Hepatocyte (in vitro differentiated cells): ENCODE results near the gene SLC41A3. TPM values are rescaled to one million over a fixed set of nuclear protein-coding genes. Genes with fewer than 3 reads are reported as not detected.

Experiments
- DNase-seq: peaks from one replicate; pipeline ENCODE4 v3.0.0-alpha.2; 2016; ENCODE audit warnings: low spot score
- H2AFZ ChIP-seq: fragments of 200-600 bp; sonication (generic); 2 replicates; pipeline ENCODE4 v1.6.0; 2016; ENCODE audit warnings: antibody characterized with exemption, mild to moderate bottlenecking
- H3K27ac ChIP-seq: fragments of 200-600 bp; sonication (generic); 2 replicates; pipeline ENCODE4 v1.5.1; 2016; ENCODE audit warnings: mild to moderate bottlenecking
- H3K27me3 ChIP-seq: fragments of 200-600 bp; sonication (generic); 2 replicates; pipeline ENCODE4 v1.6.1; 2016
- H3K36me3 ChIP-seq: fragments of 200-600 bp; sonication (generic); replicated peaks from 2 replicates; pipeline ENCODE4 v1.5.1; 2016; ENCODE audit warnings: low read depth; ENCODE audit not compliant: insufficient read depth
- H3K4me1 ChIP-seq: fragments of 200-600 bp; sonication (generic); 2 replicates; pipeline ENCODE4 v1.5.1; 2016; ENCODE audit warnings: mild to moderate bottlenecking, moderate library complexity; ENCODE audit not compliant: insufficient read depth
- H3K4me2 ChIP-seq: fragments of 200-600 bp; sonication (generic); 2 replicates; pipeline ENCODE4 v1.6.0; 2016
- H3K4me3 ChIP-seq: fragments of 200-600 bp; sonication (generic); 2 replicates; pipeline ENCODE4 v1.5.1; 2016; ENCODE audit warnings: mild to moderate bottlenecking
- H3K79me2 ChIP-seq: fragments of 200-600 bp; sonication (generic); 2 replicates; pipeline ENCODE4 v1.6.0; 2017; ENCODE audit warnings: mild to moderate bottlenecking
- H3K9me2 ChIP-seq: fragments of 200-600 bp; sonication (generic); replicated peaks from 2 replicates; pipeline ENCODE4 v1.6.0; 2017; ENCODE audit warnings: mild to moderate bottlenecking; ENCODE audit not compliant: insufficient read depth
- H3K9me3 ChIP-seq: fragments of 200-600 bp; sonication (generic); 2 replicates; pipeline ENCODE4 v1.5.1; 2016; ENCODE audit warnings: low read depth, mild to moderate bottlenecking
- H4K20me1 ChIP-seq: fragments of 200-600 bp; sonication (generic); 2 replicates; pipeline ENCODE4 v1.6.0; 2016; ENCODE audit warnings: mild to moderate bottlenecking; ENCODE audit not compliant: insufficient read depth, poor library complexity, severe bottlenecking
- CTCF ChIP-seq: fragments of 200-600 bp; sonication (generic); IDR thresholded peaks from 2 replicates; pipeline ENCODE4 v1.5.1; 2016; ENCODE audit warnings: antibody characterized with exemption, mild to moderate bottlenecking; ENCODE audit not compliant: poor library complexity
- EZH2 ChIP-seq: fragments of 200-600 bp; sonication (generic); IDR thresholded peaks from 2 replicates; pipeline ENCODE4 v1.6.1; 2016; ENCODE audit warnings: antibody characterized with exemption, mild to moderate bottlenecking, borderline replicate concordance
- EZH2phosphoT487 ChIP-seq: fragments of 200-600 bp; sonication (generic); IDR thresholded peaks from one replicate; pipeline ENCODE4 v1.6.1; 2018; ENCODE audit warnings: antibody characterized with exemption, mild to moderate bottlenecking, low read depth, moderate library complexity; ENCODE audit not compliant: unreplicated experiment, severe bottlenecking
- WGBS: methylation state at CpG from one replicate; pipeline ENCODE4 v1.1.6; 2016; ENCODE audit warnings: low lambda C conversion rate; ENCODE audit errors: missing lambda C conversion rate; 5-methylcytosine and 5-hydroxymethylcytosine counted together
- polyA plus RNA-seq: library from polyadenylated mRNA; unstranded; fragments of >200 nt; fragmentation: Nextera tagmentation; extraction: Ambion mirVana; gene quantifications from 2 replicates; pipeline ENCODE4 v1.2.1, GENCODE V29; 2016
- total RNA-seq: library from RNA; depleted of rRNA; stranded (reverse); fragments of >200 nt; gene quantifications from 2 replicates; pipeline ENCODE4 v1.2.3, GENCODE V29; 2014

The SLC41A3 gene
- total and polyA plus RNA-seq, 2 experiments from 2014 or later, result 29.3 to 43.4 TPM

- DNase-seq, result no peak
- H3K79me2 ChIP-seq, result no peaks in the 10 kb centered on the region
- no peaks in the 10 kb centered on the region for H3K9me2 ChIP-seq
- H3K4me1 ChIP-seq, result no peaks in the 10 kb centered on the region
- TF ChIP-seq EZH2 (no peak), CTCF (no peak), EZH2phosphoT487 (no peak)
- H4K20me1 ChIP-seq, result no peaks in the 10 kb centered on the region
- no peak overlapping the region for H3K27ac ChIP-seq
- 95% methylated on average over 14 of the region's 14 CpGs for WGBS
- H2AFZ ChIP-seq, result no peak overlapping the region
- H3K4me2 ChIP-seq, result no peak overlapping the region
- no peaks in the 10 kb centered on the region for H3K9me3 ChIP-seq
- no peak overlapping the region for H3K4me3 ChIP-seq
- H3K27me3 ChIP-seq, result no peaks in the 10 kb centered on the region
- no peaks in the 10 kb centered on the region for H3K36me3 ChIP-seq
These were observed 58.7 kb downstream of the SLC41A3 start for GRCh38 chr3:126025116-126025729.

- Histone ChIP-seq H3K79me2 (no peaks in the 10 kb centered on the region), H3K9me2 (no peaks in the 10 kb centered on the region), H3K9me3 (no peaks in the 10 kb centered on the region), H4K20me1 (no peaks in the 10 kb centered on the region), H3K36me3 (no peaks in the 10 kb centered on the region), H2AFZ (no peak overlapping the region), H3K4me3 (no peak overlapping the region), H3K4me2 (no peak overlapping the region), H3K4me1 (no peaks in the 10 kb centered on the region), H3K27ac (no peak overlapping the region), H3K27me3 (no peaks in the 10 kb centered on the region)
- no peak for DNase-seq
- WGBS, result 97% methylated on average over 9 of the region's 9 CpGs
- TF ChIP-seq CTCF (no peak), EZH2 (no peak), EZH2phosphoT487 (no peak)
These were observed 59.7 kb downstream of the SLC41A3 start for GRCh38 chr3:126024049-126024854.

- no peak overlapping the region for H3K4me3 ChIP-seq
- H2AFZ ChIP-seq, result no peak overlapping the region
- H4K20me1 ChIP-seq, result no peaks in the 10 kb centered on the region
- H3K79me2 ChIP-seq, result no peaks in the 10 kb centered on the region
- no peak for TF ChIP-seq EZH2
- no peak for TF ChIP-seq EZH2phosphoT487
- no peak for TF ChIP-seq CTCF
- no peak overlapping the region for H3K4me2 ChIP-seq
- 81% methylated on average over 8 of the region's 10 CpGs for WGBS
- no peaks in the 10 kb centered on the region for H3K9me3 ChIP-seq
- H3K4me1 ChIP-seq, result no peaks in the 10 kb centered on the region
- no peaks in the 10 kb centered on the region for H3K36me3 ChIP-seq
- H3K27ac ChIP-seq, result no peak overlapping the region
- H3K27me3 ChIP-seq, result no peaks in the 10 kb centered on the region
- DNase-seq, result no peak
- H3K9me2 ChIP-seq, result no peaks in the 10 kb centered on the region
These were observed 60.5 kb downstream of the SLC41A3 start for GRCh38 chr3:126023390-126023789.
